DOHH2 (cell line): ENCODE results near the gene MAP2K3.

Experiments used
- H3F3A ChIP-seq: fragments of 200-600 bp; sonication (generic), shearing (Covaris generic); 2 replicates; pipeline ENCODE4 v1.6.0; 2016; ENCODE audit warnings: antibody characterized with exemption, mild to moderate bottlenecking; ENCODE audit not compliant: control insufficient read depth, insufficient read depth
- H3K27ac ChIP-seq: fragments of 200-600 bp; sonication (generic); 2 replicates; pipeline ENCODE4 v1.5.1; 2014; ENCODE audit warnings: low read depth, mild to moderate bottlenecking, low read length, moderate library complexity
- H3K27me3 ChIP-seq: fragments of 200-600 bp; sonication (generic); 2 replicates; pipeline ENCODE4 v1.6.1; 2014; ENCODE audit warnings: mild to moderate bottlenecking, low read length, mixed read lengths; ENCODE audit not compliant: control insufficient read depth
- H3K36me3 ChIP-seq: fragments of 200-600 bp; sonication (generic); 2 replicates; pipeline ENCODE4 v1.6.1; 2014; ENCODE audit warnings: mild to moderate bottlenecking, low read length, moderate library complexity, mixed read lengths; ENCODE audit not compliant: control insufficient read depth
- H3K4me1 ChIP-seq: fragments of 200-600 bp; sonication (generic); 2 replicates; pipeline ENCODE4 v1.6.1; 2014; ENCODE audit warnings: mild to moderate bottlenecking, low read length, mixed read lengths; ENCODE audit not compliant: control insufficient read depth
- H3K4me2 ChIP-seq: fragments of 200-600 bp; sonication (generic); 2 replicates; pipeline ENCODE4 v1.6.0; 2014; ENCODE audit warnings: mild to moderate bottlenecking, low read length, moderate library complexity
- H3K4me3 ChIP-seq: fragments of 200-600 bp; sonication (generic); 2 replicates; pipeline ENCODE4 v1.5.1; 2014; ENCODE audit warnings: mild to moderate bottlenecking, low read length, mixed read lengths
- H3K79me2 ChIP-seq: fragments of 200-600 bp; sonication (generic); 2 replicates; pipeline ENCODE4 v1.6.1; 2014; ENCODE audit warnings: mild to moderate bottlenecking, low read length, mixed read lengths; ENCODE audit not compliant: control insufficient read depth
- H3K9me2 ChIP-seq: fragments of 200-600 bp; sonication (generic); replicated peaks from 2 replicates; pipeline ENCODE4 v1.6.1; 2014; ENCODE audit warnings: mild to moderate bottlenecking, low read length, mixed read lengths; ENCODE audit not compliant: control insufficient read depth
- H3K9me3 ChIP-seq: fragments of 200-600 bp; sonication (generic); 2 replicates; pipeline ENCODE4 v1.6.1; 2014; ENCODE audit warnings: antibody characterized with exemption, low read length, mixed read lengths; ENCODE audit not compliant: control insufficient read depth, insufficient read depth
- H4K20me1 ChIP-seq: fragments of 200-600 bp; sonication (generic); 2 replicates; pipeline ENCODE4 v1.6.0; 2014; ENCODE audit warnings: low read depth, mild to moderate bottlenecking, antibody characterized with exemption, low read length, moderate library complexity; ENCODE audit not compliant: control insufficient read depth, insufficient read depth
- EZH2phosphoT487 ChIP-seq: fragments of 200-600 bp; sonication (generic); IDR thresholded peaks from 2 replicates; pipeline ENCODE4 v1.6.1; 2017; ENCODE audit warnings: borderline replicate concordance, mild to moderate bottlenecking, antibody characterized with exemption, low read length, moderate library complexity, mixed read lengths
- TF ChIP-seq, protein P1 (sequence below): fragments of 200-600 bp; sonication (generic); IDR thresholded peaks from one replicate; pipeline ENCODE4 v1.5.1; 2014; ENCODE audit warnings: antibody characterized with exemption, mild to moderate bottlenecking, low read depth, low read length; ENCODE audit not compliant: poor library complexity, severe bottlenecking

The MAP2K3 gene

DNA sequence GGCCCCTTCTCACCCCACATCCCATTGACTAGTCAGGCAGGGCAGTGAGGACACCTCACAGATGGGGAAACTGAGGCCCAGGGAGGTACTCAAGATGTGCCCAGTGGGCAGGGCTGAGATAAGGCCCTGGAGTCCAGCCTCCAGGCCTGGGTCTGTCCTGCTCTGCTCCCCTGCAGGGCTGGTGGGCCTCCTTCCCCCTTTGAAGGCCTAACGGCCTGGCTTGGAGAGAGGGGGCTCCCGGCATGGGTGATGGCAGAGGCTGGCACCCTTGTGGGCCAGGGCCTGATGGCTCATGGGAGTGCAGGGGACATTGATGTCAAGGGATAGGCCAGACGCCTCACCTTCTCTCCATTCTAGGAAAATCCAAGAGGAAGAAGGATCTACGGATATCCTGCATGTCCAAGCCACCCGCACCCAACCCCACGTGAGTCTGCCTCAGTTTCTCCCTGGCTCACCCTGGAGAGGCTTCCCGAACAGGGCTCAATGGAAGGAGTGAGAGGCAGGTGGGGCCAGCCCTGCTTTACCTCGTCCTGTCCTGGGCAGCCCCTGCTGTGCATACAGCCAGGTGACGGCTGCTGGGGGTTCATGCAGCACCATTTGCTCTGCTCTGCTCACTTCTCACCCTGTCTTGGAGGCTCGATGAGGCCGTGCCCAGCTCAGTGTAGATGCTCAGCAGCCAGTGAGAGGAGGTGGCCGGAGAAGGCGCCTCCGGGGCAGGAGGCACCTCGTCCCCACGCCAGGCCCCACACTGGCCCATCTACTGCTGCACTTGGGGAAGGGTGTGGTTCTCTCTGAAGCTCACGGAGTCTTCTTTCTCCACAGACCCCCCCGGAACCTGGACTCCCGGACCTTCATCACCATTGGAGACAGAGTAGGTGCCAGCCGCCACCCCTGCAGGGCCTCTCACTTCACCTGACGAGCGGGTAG is 13.8 kb downstream of the MAP2K3 start:
- Histone ChIP-seq H3K27me3 (no peaks in the 10 kb centered on the region), H3K9me3 (peaks cover 3% of the 10 kb centered on the region; the same call in 1 of the 2 replicates), H3K79me2 (peaks cover 3% of the 10 kb centered on the region), H4K20me1 (no peaks in the 10 kb centered on the region), H3K36me3 (peaks cover 14% of the 10 kb centered on the region; the same call in 1 of the 2 replicates), H3K4me1 (no peaks in the 10 kb centered on the region), H3K9me2 (no peaks in the 10 kb centered on the region), H3K4me3 (no peak overlapping the region), H3K27ac (no peak overlapping the region), H3K4me2 (no peak overlapping the region), H3F3A (no peaks in the 10 kb centered on the region)
- TF ChIP-seq, protein P1, sequence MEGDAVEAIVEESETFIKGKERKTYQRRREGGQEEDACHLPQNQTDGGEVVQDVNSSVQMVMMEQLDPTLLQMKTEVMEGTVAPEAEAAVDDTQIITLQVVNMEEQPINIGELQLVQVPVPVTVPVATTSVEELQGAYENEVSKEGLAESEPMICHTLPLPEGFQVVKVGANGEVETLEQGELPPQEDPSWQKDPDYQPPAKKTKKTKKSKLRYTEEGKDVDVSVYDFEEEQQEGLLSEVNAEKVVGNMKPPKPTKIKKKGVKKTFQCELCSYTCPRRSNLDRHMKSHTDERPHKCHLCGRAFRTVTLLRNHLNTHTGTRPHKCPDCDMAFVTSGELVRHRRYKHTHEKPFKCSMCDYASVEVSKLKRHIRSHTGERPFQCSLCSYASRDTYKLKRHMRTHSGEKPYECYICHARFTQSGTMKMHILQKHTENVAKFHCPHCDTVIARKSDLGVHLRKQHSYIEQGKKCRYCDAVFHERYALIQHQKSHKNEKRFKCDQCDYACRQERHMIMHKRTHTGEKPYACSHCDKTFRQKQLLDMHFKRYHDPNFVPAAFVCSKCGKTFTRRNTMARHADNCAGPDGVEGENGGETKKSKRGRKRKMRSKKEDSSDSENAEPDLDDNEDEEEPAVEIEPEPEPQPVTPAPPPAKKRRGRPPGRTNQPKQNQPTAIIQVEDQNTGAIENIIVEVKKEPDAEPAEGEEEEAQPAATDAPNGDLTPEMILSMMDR, result no peak

DNA sequence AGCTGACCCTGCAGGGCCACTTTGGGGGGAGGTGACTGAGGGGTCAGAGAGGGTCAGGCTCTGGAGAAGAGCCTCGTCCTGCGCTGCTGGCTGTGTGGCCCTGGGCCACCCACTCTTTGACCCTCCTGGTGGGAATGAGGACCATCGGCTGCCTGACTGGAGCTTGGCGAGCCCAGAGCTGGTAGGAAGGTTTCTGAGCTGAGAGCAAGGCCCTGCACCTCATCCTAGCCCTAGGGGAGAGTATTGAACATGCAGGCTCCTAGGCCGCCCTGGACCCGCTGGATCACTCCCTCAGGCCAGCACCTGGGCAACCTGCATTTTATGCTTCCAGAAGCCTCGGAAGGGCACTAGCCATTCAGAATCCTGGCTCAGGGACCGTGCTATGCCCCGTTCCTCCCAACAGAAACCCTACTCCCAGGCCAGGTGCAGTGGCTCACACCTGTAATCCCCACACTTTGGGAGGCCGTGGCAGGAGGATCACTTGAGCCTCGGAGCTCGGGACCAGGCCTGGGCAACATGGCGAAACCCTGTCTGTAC is 14.5 kb downstream of the MAP2K3 start:
- Histone ChIP-seq H3K27ac (no peak overlapping the region), H3K79me2 (peaks cover under 1% of the 10 kb centered on the region; the same call in 1 of the 2 replicates), H3K36me3 (peaks cover 14% of the 10 kb centered on the region; the same call in 1 of the 2 replicates), H4K20me1 (no peaks in the 10 kb centered on the region), H3K4me2 (no peak overlapping the region), H3K9me3 (peaks cover 3% of the 10 kb centered on the region; the same call in 1 of the 2 replicates), H3K9me2 (no peaks in the 10 kb centered on the region), H3F3A (no peaks in the 10 kb centered on the region), H3K4me1 (no peaks in the 10 kb centered on the region), H3K4me3 (no peak overlapping the region), H3K27me3 (no peaks in the 10 kb centered on the region)
- TF ChIP-seq, protein P1, result no peak
- no peak for TF ChIP-seq EZH2phosphoT487

DNA sequence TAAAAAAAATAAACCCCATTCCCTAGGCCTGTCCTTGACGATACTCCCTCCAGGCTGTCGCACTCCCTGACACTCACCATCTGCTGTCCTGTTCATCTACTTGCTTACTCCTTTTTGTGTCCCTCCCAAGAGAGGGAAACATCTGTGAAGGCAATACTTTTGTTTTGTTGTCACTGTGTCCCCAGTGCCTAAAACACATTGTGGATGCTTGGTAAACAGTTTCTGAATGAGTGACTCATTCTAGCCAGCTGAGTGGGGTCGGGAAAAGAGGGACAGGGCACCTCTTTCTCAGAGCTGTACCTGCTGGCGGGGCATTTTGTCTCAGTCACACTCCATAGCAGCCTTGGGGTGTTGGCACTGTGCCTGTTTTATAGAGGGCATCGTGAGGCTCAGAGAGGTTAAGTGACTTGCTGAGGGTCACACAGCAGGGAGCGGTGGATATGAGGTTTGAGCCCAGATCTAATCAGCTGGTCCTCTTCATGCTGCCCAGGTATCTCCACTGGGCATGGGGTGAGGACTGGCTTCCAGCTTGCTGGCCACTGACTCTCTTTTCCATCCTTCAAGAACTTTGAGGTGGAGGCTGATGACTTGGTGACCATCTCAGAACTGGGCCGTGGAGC is 15.6 kb downstream of the MAP2K3 start:
- Histone ChIP-seq H3K36me3 (peaks cover 14% of the 10 kb centered on the region; the same call in 1 of the 2 replicates), H3K27me3 (no peaks in the 10 kb centered on the region), H3K4me2 (no peak overlapping the region), H3K9me3 (no peaks in the 10 kb centered on the region), H3K4me3 (no peak overlapping the region), H3K9me2 (no peaks in the 10 kb centered on the region), H4K20me1 (no peaks in the 10 kb centered on the region), H3K79me2 (no peaks in the 10 kb centered on the region), H3K4me1 (no peaks in the 10 kb centered on the region), H3K27ac (no peak overlapping the region), H3F3A (no peaks in the 10 kb centered on the region)
- TF ChIP-seq, protein P1, result no peak
- TF ChIP-seq EZH2phosphoT487, result no peak
